Sigmoid colon (tissue), 4 donors: ENCODE results near the gene ENO3.

Source experiments
- CTCF ChIP-seq, 4 experiments: fragments of 450-650 bp in 3 of 4; fragments of 200-600 bp in 1 of 4; IDR thresholded peaks; one replicate each; pipeline ENCODE4 v1.5.1; 2016 to 2019; ENCODE audit warnings: antibody characterized with exemption in 4 of 4, mild to moderate bottlenecking in 3 of 4, moderate library complexity in 2 of 4
- EP300 ChIP-seq, 4 donors: sonication (generic); formaldehyde crosslinking; IDR thresholded peaks; one replicate each; pipeline ENCODE4 v1.6.1; 2017; ENCODE audit warnings: antibody characterized with exemption in 4 of 4
- POLR2A ChIP-seq, 2 donors: fragments of 450-650 bp; IDR thresholded peaks; one replicate each; pipeline ENCODE4 v1.6.1; 2016; ENCODE audit warnings: antibody characterized with exemption in 2 of 2, mild to moderate bottlenecking in 2 of 2, moderate library complexity in 2 of 2

GRCh38 chr17:4999430-5000093, 48.6 kb downstream of the ENO3 start:
- no peak for TF ChIP-seq CTCF (IDR thresholded peaks at IDR 0.05)
- no peak for TF ChIP-seq POLR2A (IDR thresholded peaks at IDR 0.05)
- TF ChIP-seq EP300 (IDR thresholded peaks at IDR 0.05), result no peak
